ENCODE data around the gene PRPF8. TPM values are rescaled to one million over a fixed set of nuclear protein-coding genes. Genes with fewer than 3 reads are reported as not detected.
A peak's percentile ranks its signal among the peaks of the same experiment; 100 is the strongest.

PRPF8 gene
- total and polyA plus RNA-seq, 2 of the 13 experiments (the other 11 are each of a cell fraction or from before 2014, with no cell fraction given) = 112 to 179 TPM

GRCh38 chr17:1627982-1628855 lies 56.4 kb downstream of the PRPF8 start, which contains the start of gene SLC43A2 (continued):
- TF ChIP-seq PBX3 (CRISPR knock-in tag; IDR thresholded peaks at IDR 0.05; ENCODE audit: borderline replicate concordance) = no peak
- TF ChIP-seq ZNF598 (CRISPR knock-in tag; IDR thresholded peaks at IDR 0.05; ENCODE audit: borderline replicate concordance) = no peak
- no peak for TF ChIP-seq HMGA1 (CRISPR knock-in tag; conservative IDR thresholded peaks at IDR 0.05)
- no peak for TF ChIP-seq STAT5B (CRISPR knock-in tag; IDR thresholded peaks at IDR 0.05)
- TF ChIP-seq, protein P1, sequence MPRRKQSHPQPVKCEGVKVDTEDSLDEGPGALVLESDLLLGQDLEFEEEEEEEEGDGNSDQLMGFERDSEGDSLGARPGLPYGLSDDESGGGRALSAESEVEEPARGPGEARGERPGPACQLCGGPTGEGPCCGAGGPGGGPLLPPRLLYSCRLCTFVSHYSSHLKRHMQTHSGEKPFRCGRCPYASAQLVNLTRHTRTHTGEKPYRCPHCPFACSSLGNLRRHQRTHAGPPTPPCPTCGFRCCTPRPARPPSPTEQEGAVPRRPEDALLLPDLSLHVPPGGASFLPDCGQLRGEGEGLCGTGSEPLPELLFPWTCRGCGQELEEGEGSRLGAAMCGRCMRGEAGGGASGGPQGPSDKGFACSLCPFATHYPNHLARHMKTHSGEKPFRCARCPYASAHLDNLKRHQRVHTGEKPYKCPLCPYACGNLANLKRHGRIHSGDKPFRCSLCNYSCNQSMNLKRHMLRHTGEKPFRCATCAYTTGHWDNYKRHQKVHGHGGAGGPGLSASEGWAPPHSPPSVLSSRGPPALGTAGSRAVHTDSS (CRISPR knock-in tag; conservative IDR thresholded peaks at IDR 0.05) = no peak
- TF ChIP-seq JDP2 (CRISPR knock-in tag; IDR thresholded peaks at IDR 0.05; ENCODE audit: borderline replicate concordance) = no peak
- no peak for TF ChIP-seq FOXK1 (CRISPR knock-in tag; IDR thresholded peaks at IDR 0.05; ENCODE audit: borderline replicate concordance, low read depth)
- TF ChIP-seq ZBTB43 (CRISPR knock-in tag; conservative IDR thresholded peaks at IDR 0.05) = no peak; the same call in 1 of the 2 replicates
- no peak for TF ChIP-seq ZNF282 (IDR thresholded peaks at IDR 0.05; ENCODE audit: partially characterized antibody)
- TF ChIP-seq, protein P2, sequence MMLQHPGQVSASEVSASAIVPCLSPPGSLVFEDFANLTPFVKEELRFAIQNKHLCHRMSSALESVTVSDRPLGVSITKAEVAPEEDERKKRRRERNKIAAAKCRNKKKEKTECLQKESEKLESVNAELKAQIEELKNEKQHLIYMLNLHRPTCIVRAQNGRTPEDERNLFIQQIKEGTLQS (CRISPR knock-in tag; IDR thresholded peaks at IDR 0.05) = no peak
- TF ChIP-seq SP2 (CRISPR knock-in tag; IDR thresholded peaks at IDR 0.05) = peak; percentile 84
- TF ChIP-seq ZNF550 (CRISPR knock-in tag; IDR thresholded peaks at IDR 0.05; ENCODE audit: borderline replicate concordance) = no peak
- no peak for TF ChIP-seq ZFP36L2 (CRISPR knock-in tag; IDR thresholded peaks at IDR 0.05)
- TF ChIP-seq, protein P3, sequence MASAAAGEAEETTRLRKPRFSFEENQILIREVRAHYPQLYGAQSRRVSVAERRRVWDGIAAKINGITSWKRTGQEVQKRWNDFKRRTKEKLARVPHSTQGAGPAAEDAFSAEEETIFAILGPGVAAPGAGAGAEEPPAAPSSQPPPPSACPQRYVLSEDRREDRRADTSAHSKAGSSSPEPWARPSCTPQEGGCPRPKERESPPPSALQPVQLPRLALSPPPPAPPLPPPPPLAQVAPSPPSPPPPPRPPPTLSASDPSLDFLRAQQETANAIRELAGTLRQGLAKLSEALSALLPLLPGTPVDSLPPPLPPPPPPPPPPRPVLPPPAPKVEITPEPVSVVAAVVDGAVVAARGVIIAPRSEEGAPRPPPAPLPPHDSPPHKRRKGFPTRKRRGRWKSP (CRISPR knock-in tag; IDR thresholded peaks at IDR 0.05) = no peak
- no peak for TF ChIP-seq RFXANK (CRISPR knock-in tag; IDR thresholded peaks at IDR 0.05)
- TF ChIP-seq PCBP2 (optimal IDR thresholded peaks at IDR 0.05; ENCODE audit: low read depth, low read length, poor library complexity, severe bottlenecking) = no peak
- no peak for TF ChIP-seq HNRNPK (IDR thresholded peaks at IDR 0.05; ENCODE audit: low read depth, low read length, poor library complexity, severe bottlenecking)
- TF ChIP-seq PAWR (CRISPR knock-in tag; IDR thresholded peaks at IDR 0.05; ENCODE audit: borderline replicate concordance) = no peak
- peak; percentile 22; the same call in 1 of the 2 replicates for TF ChIP-seq ZNF777 (CRISPR knock-in tag; IDR thresholded peaks at IDR 0.05)
- TF ChIP-seq ZNF564 (CRISPR knock-in tag; IDR thresholded peaks at IDR 0.05) = 0 out of 2 replicates have a peak, but pooled peaks have one; percentile 44
- TF ChIP-seq SRF (IDR thresholded peaks at IDR 0.05; ENCODE audit: low read depth, low read length) = no peak
- no peak for TF ChIP-seq STAG1 (CRISPR knock-in tag; IDR thresholded peaks at IDR 0.05)
- 0 out of 2 replicates have a peak, but pooled peaks have one; percentile 15 for TF ChIP-seq PHF20 (CRISPR knock-in tag; IDR thresholded peaks at IDR 0.05)
- TF ChIP-seq SP140L (CRISPR knock-in tag; IDR thresholded peaks at IDR 0.05; ENCODE audit: borderline replicate concordance) = 0 out of 2 replicates have a peak, but pooled peaks have one; percentile 21
- no peak for TF ChIP-seq ZNF160 (CRISPR knock-in tag; IDR thresholded peaks at IDR 0.05)
